ENCODE results near the gene MYLK3. TPM values are rescaled to one million over a fixed set of nuclear protein-coding genes. Genes with fewer than 3 reads are reported as not detected.

MYLK3 gene
- total RNA-seq, 1 donor = under 0.01 TPM

DNA sequence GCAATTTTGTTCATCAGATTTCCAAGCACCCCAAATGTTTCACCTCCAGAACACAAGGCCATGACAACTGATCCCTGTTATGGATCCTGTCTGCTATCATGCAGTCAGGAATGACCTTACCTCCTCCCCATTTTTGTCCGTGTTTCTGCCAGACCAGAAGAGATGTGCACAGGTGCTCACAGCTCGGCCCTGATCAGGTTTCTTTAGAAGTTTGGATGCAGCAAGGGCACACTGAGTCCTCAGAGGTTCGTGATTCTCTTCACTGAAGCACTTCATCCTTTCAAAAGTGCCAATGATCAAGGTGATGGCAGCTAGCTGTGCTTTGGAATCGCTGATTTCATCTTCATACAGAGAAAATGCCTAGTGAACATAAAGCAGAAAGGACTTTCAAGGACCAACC is 86.0 kb downstream of the MYLK3 start:
- DNase-seq (ENCODE audit: insufficient read length, low spot score, missing footprints) = no peak
- peaks cover 51% of the 10 kb centered on the region for H3K36me3 ChIP-seq (ENCODE audit: insufficient read depth, low read length)

DNA sequence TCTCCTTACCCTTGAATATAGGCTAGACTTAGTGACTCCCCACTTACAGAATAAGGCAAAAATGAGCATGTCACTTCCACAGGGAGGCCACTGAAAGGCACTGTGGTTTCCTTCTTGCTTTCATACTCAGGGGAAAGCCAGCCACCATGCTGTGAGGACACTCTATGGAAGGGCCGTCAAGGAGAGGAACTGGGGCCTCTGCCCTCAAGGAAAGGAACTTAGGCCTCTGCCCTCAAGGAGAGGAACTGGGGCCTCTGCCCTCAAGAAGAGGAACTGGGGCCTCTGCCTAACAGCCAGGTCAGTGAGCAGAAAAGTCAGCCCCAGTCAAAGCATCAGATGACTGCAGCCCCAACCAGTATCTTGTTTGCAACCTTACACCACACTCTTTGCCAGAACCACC is 89.2 kb downstream of the MYLK3 start:
- DNase-seq (ENCODE audit: insufficient read length, low spot score, missing footprints) = no peak
- Histone ChIP-seq H3K36me3 (ENCODE audit: insufficient read depth, low read length) (peaks cover 48% of the 10 kb centered on the region), H2AFZ (ENCODE audit: low read length) (no peak overlapping the region), H4K20me1 (ENCODE audit: insufficient read depth, low read length) (no peaks in the 10 kb centered on the region), H3K27ac (ENCODE audit: low read depth, low read length) (no peak overlapping the region), H3K4me2 (ENCODE audit: insufficient read depth, low read length) (no peak overlapping the region), H3K27me3 (ENCODE audit: insufficient read depth, low read length) (no peaks in the 10 kb centered on the region), H3K4me3 (ENCODE audit: insufficient read depth, low read length) (no peak overlapping the region), H3K79me2 (ENCODE audit: insufficient read depth, low read length) (no peaks in the 10 kb centered on the region), H3K4me1 (ENCODE audit: insufficient read depth, low read length) (no peaks in the 10 kb centered on the region), H3K9me3 (ENCODE audit: low read depth, low read length) (no peaks in the 10 kb centered on the region)
- no peak for TF ChIP-seq CTCF (IDR thresholded peaks at IDR 0.05; ENCODE audit: extremely low read depth, low read depth, low read length)

More for the DNA sequence above, 86.0 kb downstream of the MYLK3 start:
- Histone ChIP-seq H3K4me1 (ENCODE audit: insufficient read depth, low read length) (no peaks in the 10 kb centered on the region), H3K4me2 (ENCODE audit: insufficient read depth, low read length) (no peak overlapping the region), H3K27ac (ENCODE audit: low read depth, low read length) (no peak overlapping the region), H3K4me3 (ENCODE audit: insufficient read depth, low read length) (no peak overlapping the region), H3K9me3 (ENCODE audit: low read depth, low read length) (no peaks in the 10 kb centered on the region), H4K20me1 (ENCODE audit: insufficient read depth, low read length) (no peaks in the 10 kb centered on the region), H3K79me2 (ENCODE audit: insufficient read depth, low read length) (no peaks in the 10 kb centered on the region), H3K27me3 (ENCODE audit: insufficient read depth, low read length) (no peaks in the 10 kb centered on the region), H2AFZ (ENCODE audit: low read length) (no peak overlapping the region)
- no peak for TF ChIP-seq CTCF (IDR thresholded peaks at IDR 0.05; ENCODE audit: extremely low read depth, low read depth, low read length)

Other genes starting within 250 kb of the MYLK3 start
- gene SHCBP1, start 127.0 kb downstream of the MYLK3 start, total RNA-seq = 1.8 and 2.7 TPM in 2 replicates
- gene VPS35, start 59.2 kb downstream of the MYLK3 start, total RNA-seq = 154 and 159 TPM in 2 replicates
- gene ORC6, start 58.7 kb downstream of the MYLK3 start, total RNA-seq = 2.7 and 4.0 TPM in 2 replicates
- 7.7 and 9.8 TPM in 2 replicates for gene C16orf87, start 82.8 kb upstream of the MYLK3 start, total RNA-seq
- gene GPT2, start 136.0 kb upstream of the MYLK3 start, total RNA-seq = 15.3 and 15.6 TPM in 2 replicates
- gene DNAJA2, start 225.3 kb upstream of the MYLK3 start, total RNA-seq = 83.2 and 87.8 TPM in 2 replicates